ENCODE data around the gene RAB6D. TPM values are rescaled to one million over a fixed set of nuclear protein-coding genes. Genes with fewer than 3 reads are reported as not detected.
"Not testable (repeated sequence)": the region's sequence is repeated elsewhere in the genome, so short reads cannot be mapped to it uniquely, and the experiment has no call there.

Gene RAB6D
- total and polyA plus RNA-seq, 4 experiments from 2014 or later: not detected

- CTCF ChIA-PET (ENCODE audit: partially characterized antibody): interaction anchor here (1.6 kb wide), 1 partner anchor 182 kb away, joined by 6 read pairs; no protein-coding TSS in a partner anchor
- H3K4me1 Mint-ChIP-seq; H3K27me3 ChIP-seq (ENCODE audit: insufficient read depth, low read length); H3K36me3 Mint-ChIP-seq; DNase-seq; H3K27ac Mint-ChIP-seq; H3K4me1 ChIP-seq (ENCODE audit: insufficient read depth, low read length); H3K4me3 ChIP-seq (ENCODE audit: low read length in 2 of 2); POLR2A ChIA-PET (ENCODE audit: partially characterized antibody); H3K4me3 Mint-ChIP-seq; H3K9me3 Mint-ChIP-seq; H3K27ac ChIP-seq (ENCODE audit: low read depth, low read length); H3K9me3 ChIP-seq (ENCODE audit: control insufficient read depth in 1 of 2, low read length in 2 of 2); H3K36me3 ChIP-seq (ENCODE audit: insufficient read depth, low read length): not testable (repeated sequence)
- H3K27me3 Mint-ChIP-seq: peaks cover 15 to 30% of the 10 kb centered on the region in 2 donors
- intact Hi-C loops (cut with micrococcal nuclease): loop anchor here (10.0 kb wide), 1 partner anchor 181 kb away; no protein-coding TSS in a partner anchor
Measured at GRCh38 chr2:131335319-131335718, 28.6 kb downstream of the RAB6D start.

- H3K4me3 Mint-ChIP-seq; H3K36me3 ChIP-seq (ENCODE audit: insufficient read depth, low read length); POLR2A ChIA-PET (ENCODE audit: partially characterized antibody); CTCF ChIA-PET (ENCODE audit: partially characterized antibody); H3K4me1 ChIP-seq (ENCODE audit: insufficient read depth, low read length); H3K36me3 Mint-ChIP-seq; H3K9me3 Mint-ChIP-seq; H3K27ac Mint-ChIP-seq; H3K27ac ChIP-seq (ENCODE audit: low read depth, low read length); H3K27me3 ChIP-seq (ENCODE audit: insufficient read depth, low read length); DNase-seq; H3K9me3 ChIP-seq (ENCODE audit: control insufficient read depth in 1 of 2, low read length in 2 of 2); H3K4me3 ChIP-seq (ENCODE audit: low read length in 2 of 2); H3K4me1 Mint-ChIP-seq: not testable (repeated sequence)
- intact Hi-C loops (cut with micrococcal nuclease): loop anchor here (10.0 kb wide), 1 partner anchor 178 kb away; no protein-coding TSS in a partner anchor
- peaks cover 16 to 30% of the 10 kb centered on the region in 2 donors for H3K27me3 Mint-ChIP-seq
Measured at GRCh38 chr2:131332709-131333108, 31.3 kb downstream of the RAB6D start.

- H3K36me3 ChIP-seq (ENCODE audit: insufficient read depth, low read length); H3K36me3 Mint-ChIP-seq; H3K27me3 ChIP-seq (ENCODE audit: insufficient read depth, low read length); POLR2A ChIA-PET (ENCODE audit: partially characterized antibody); CTCF ChIA-PET (ENCODE audit: partially characterized antibody); DNase-seq; H3K4me1 ChIP-seq (ENCODE audit: insufficient read depth, low read length); H3K9me3 ChIP-seq (ENCODE audit: control insufficient read depth in 1 of 2, low read length in 2 of 2); H3K27ac ChIP-seq (ENCODE audit: low read depth, low read length); H3K4me3 ChIP-seq (ENCODE audit: low read length in 2 of 2); H3K4me1 Mint-ChIP-seq; H3K9me3 Mint-ChIP-seq; H3K27ac Mint-ChIP-seq; H3K4me3 Mint-ChIP-seq: not testable (repeated sequence)
- H3K27me3 Mint-ChIP-seq: peaks cover 16 to 26% of the 10 kb centered on the region in 2 donors
- intact Hi-C loops (cut with micrococcal nuclease): loop anchor here (10.0 kb wide), 1 partner anchor 176 kb away; no protein-coding TSS in a partner anchor
Measured at GRCh38 chr2:131331000-131331399, 33.0 kb downstream of the RAB6D start.

- ChIA-PET POLR2A (ENCODE audit: partially characterized antibody) (no interaction called here), CTCF (ENCODE audit: partially characterized antibody) (no interaction called here)
- H3K4me3 Mint-ChIP-seq: no peak overlapping the region
- H3K9me3 ChIP-seq (ENCODE audit: control insufficient read depth in 1 of 2, low read length in 2 of 2): no peaks in the 10 kb centered on the region
- H3K4me1 Mint-ChIP-seq: no peaks in the 10 kb centered on the region
- H3K27me3 ChIP-seq (ENCODE audit: insufficient read depth, low read length): no peaks in the 10 kb centered on the region
- H3K36me3 Mint-ChIP-seq: no peaks in the 10 kb centered on the region
- DNase-seq: no peak
- H3K4me3 ChIP-seq (ENCODE audit: low read length in 2 of 2): no peak overlapping the region
- intact Hi-C loops (cut with micrococcal nuclease): no loop called here
- H3K27me3 Mint-ChIP-seq: peaks cover 6 to 12% of the 10 kb centered on the region in 2 donors
- H3K27ac ChIP-seq (ENCODE audit: low read depth, low read length): no peak overlapping the region
- no peak overlapping the region for H3K27ac Mint-ChIP-seq
- H3K4me1 ChIP-seq (ENCODE audit: insufficient read depth, low read length): no peaks in the 10 kb centered on the region
- H3K36me3 ChIP-seq (ENCODE audit: insufficient read depth, low read length): no peaks in the 10 kb centered on the region
- H3K9me3 Mint-ChIP-seq: peaks cover 0 to 23% (median 8%) of the 10 kb centered on the region in 8 donors
Measured at GRCh38 chr2:131322209-131322608, 41.8 kb downstream of the RAB6D start.

GRCh38 chr2:131321344-131321743 lies 42.6 kb downstream of the RAB6D start:
- H3K9me3 ChIP-seq (ENCODE audit: control insufficient read depth in 1 of 2, low read length in 2 of 2); H3K27me3 ChIP-seq (ENCODE audit: insufficient read depth, low read length); H3K27ac ChIP-seq (ENCODE audit: low read depth, low read length); H3K4me3 ChIP-seq (ENCODE audit: low read length in 2 of 2); DNase-seq; H3K36me3 Mint-ChIP-seq; H3K4me3 Mint-ChIP-seq; POLR2A ChIA-PET (ENCODE audit: partially characterized antibody); intact Hi-C loops (cut with micrococcal nuclease); H3K4me1 Mint-ChIP-seq; CTCF ChIA-PET (ENCODE audit: partially characterized antibody); H3K4me1 ChIP-seq (ENCODE audit: insufficient read depth, low read length); H3K27ac Mint-ChIP-seq; H3K36me3 ChIP-seq (ENCODE audit: insufficient read depth, low read length): not testable (repeated sequence)
- Mint-ChIP-seq H3K27me3 (peaks cover 6 to 12% of the 10 kb centered on the region in 2 donors), H3K9me3 (peaks cover 0 to 23% (median 8%) of the 10 kb centered on the region in 8 donors)

- H3K27ac Mint-ChIP-seq; intact Hi-C loops (cut with micrococcal nuclease); H3K4me3 ChIP-seq (ENCODE audit: low read length in 2 of 2); H3K4me3 Mint-ChIP-seq; CTCF ChIA-PET (ENCODE audit: partially characterized antibody); H3K27ac ChIP-seq (ENCODE audit: low read depth, low read length); H3K4me1 Mint-ChIP-seq; H3K4me1 ChIP-seq (ENCODE audit: insufficient read depth, low read length); H3K9me3 ChIP-seq (ENCODE audit: control insufficient read depth in 1 of 2, low read length in 2 of 2); H3K27me3 ChIP-seq (ENCODE audit: insufficient read depth, low read length); H3K9me3 Mint-ChIP-seq; H3K36me3 Mint-ChIP-seq; POLR2A ChIA-PET (ENCODE audit: partially characterized antibody); DNase-seq; H3K36me3 ChIP-seq (ENCODE audit: insufficient read depth, low read length): not testable (repeated sequence)
- H3K27me3 Mint-ChIP-seq: peaks cover 8 to 13% of the 10 kb centered on the region in 2 donors
Measured at GRCh38 chr2:131311001-131311400, 53.0 kb downstream of the RAB6D start.

Other genes starting within 250 kb of the RAB6D start
- under 1 TPM; 0.11 to 0.17 TPM for gene POTEE, start 154.6 kb downstream of the RAB6D start, total RNA-seq
- gene POTEE, start 154.6 kb downstream of the RAB6D start, polyA plus RNA-seq: under 1 TPM in 1 of 2 donors, not detected in 1; 0.21 TPM
- gene TUBA3D, start 112.0 kb upstream of the RAB6D start, total RNA-seq: not detected
- gene TUBA3D, start 112.0 kb upstream of the RAB6D start, polyA plus RNA-seq: not detected
- gene MZT2A, start 128.2 kb upstream of the RAB6D start, total RNA-seq: 100 to 1,000 TPM; 108 to 115 TPM
- gene MZT2A, start 128.2 kb upstream of the RAB6D start, polyA plus RNA-seq: 100 to 1,000 TPM in 1 of 2 donors, 10 to 100 TPM in 1; 97.6 to 126 TPM
- under 1 TPM in 1 of 2 experiments, not detected in 1; 0.38 TPM for gene CCDC74A, start 163.7 kb upstream of the RAB6D start, total RNA-seq
- gene CCDC74A, start 163.7 kb upstream of the RAB6D start, polyA plus RNA-seq: under 1 TPM; 0.42 to 0.54 TPM

Measured in CD4-positive, alpha-beta memory T cell (primary cell).